Measurements from ENCODE around the gene GATC.

GRCh38 chr12:120472521-120472920 is 26.3 kb downstream of the GATC start:
- TF ChIP-seq CTCF (IDR thresholded peaks at IDR 0.05) (no peak), EP300 (IDR thresholded peaks at IDR 0.05) (no peak), POLR2AphosphoS5 (IDR thresholded peaks at IDR 0.05) (no peak)
